GM12878 (cell line): ENCODE results near the gene ACADVL. TPM values are rescaled to one million over a fixed set of nuclear protein-coding genes. Genes with fewer than 3 reads are reported as not detected.

Experiments
- BCL11A ChIP-seq: IDR thresholded peaks from 2 replicates; pipeline ENCODE4 v1.6.1; 2011; ENCODE audit warnings: low read depth, low read length
- BHLHE40 ChIP-seq, 2 experiments: fragments of 450-650 bp in 1 of 2; IDR thresholded peaks; 2 replicates each; pipeline ENCODE4 v1.6.1; 2011 to 2017; ENCODE audit warnings: low read depth in 2 of 2, borderline replicate concordance in 1 of 2, improper control_type of control experiment in 1 of 2, low read length in 1 of 2, mild to moderate bottlenecking in 1 of 2
- BRCA1 ChIP-seq: IDR thresholded peaks from 2 replicates; pipeline ENCODE4 v1.6.1; 2011; ENCODE audit warnings: low read depth, low read length, improper control_type of control experiment
- CHD2 ChIP-seq: IDR thresholded peaks from 2 replicates; pipeline ENCODE4 v1.6.1; 2011; ENCODE audit warnings: low read depth, low read length, improper control_type of control experiment, borderline replicate concordance
- EGR1 ChIP-seq, 2 experiments: IDR thresholded peaks; 1 replicate in 1 of 2; 2 replicates in 1 of 2; pipeline ENCODE4 v1.6.1; 2011 to 2012; ENCODE audit warnings: low read depth in 2 of 2, low read length in 2 of 2, borderline replicate concordance in 1 of 2, mild to moderate bottlenecking in 1 of 2, moderate library complexity in 1 of 2
- EZH2 ChIP-seq: IDR thresholded peaks from 2 replicates; pipeline ENCODE4 v1.6.1; 2012; ENCODE audit warnings: low read depth, mild to moderate bottlenecking, control low read depth, inconsistent platforms, low read length, borderline replicate concordance; ENCODE audit not compliant: control insufficient read depth
- GATAD2B ChIP-seq: fragments of 450-650 bp; conservative IDR thresholded peaks from 2 replicates; pipeline ENCODE4 v1.6.1; 2017; ENCODE audit warnings: low read depth, mild to moderate bottlenecking, moderate library complexity
- MYB ChIP-seq: fragments of 150-350 bp; IDR thresholded peaks from 2 replicates; pipeline ENCODE4 v1.6.1; 2014; ENCODE audit warnings: mild to moderate bottlenecking, low read depth, low read length, borderline replicate concordance
- NR2C1 ChIP-seq: fragments of 450-650 bp; IDR thresholded peaks from 2 replicates; pipeline ENCODE4 v1.6.1; 2017; ENCODE audit warnings: antibody characterized with exemption, mild to moderate bottlenecking, moderate library complexity
- POLR2AphosphoS5 ChIP-seq: IDR thresholded peaks from 2 replicates; pipeline ENCODE4 v1.6.1; 2011; ENCODE audit warnings: mild to moderate bottlenecking, low read length, inconsistent platforms
- SP1 ChIP-seq: IDR thresholded peaks from one replicate; pipeline ENCODE4 v1.6.1; 2011; ENCODE audit warnings: low read depth, low read length
- STAT3 ChIP-seq: IDR thresholded peaks from 2 replicates; pipeline ENCODE4 v1.6.1; 2011; ENCODE audit warnings: low read depth, low read length, improper control_type of control experiment
- TAF1 ChIP-seq: IDR thresholded peaks from 2 replicates; pipeline ENCODE4 v1.6.1; 2011; ENCODE audit warnings: mild to moderate bottlenecking, low read depth, low read length, borderline replicate concordance
- TCF3 ChIP-seq: IDR thresholded peaks from 2 replicates; pipeline ENCODE4 v1.6.1; 2012; ENCODE audit warnings: low read depth, mild to moderate bottlenecking, low read length, borderline replicate concordance; ENCODE audit not compliant: insufficient read depth
- WRNIP1 ChIP-seq: IDR thresholded peaks from 2 replicates; pipeline ENCODE4 v1.6.1; 2011; ENCODE audit warnings: low read depth, low read length, improper control_type of control experiment, borderline replicate concordance
- ZBTB40 ChIP-seq: fragments of 450-650 bp; IDR thresholded peaks from 2 replicates; pipeline ENCODE4 v1.6.1; 2016; ENCODE audit warnings: mild to moderate bottlenecking, moderate library complexity, borderline replicate concordance
- ZNF24 ChIP-seq: fragments of 450-650 bp; IDR thresholded peaks from 2 replicates; pipeline ENCODE4 v1.6.1; 2017; ENCODE audit warnings: antibody characterized with exemption, mild to moderate bottlenecking
- polyA plus RNA-seq, 11 experiments: library from polyadenylated mRNA; depleted of rRNA in 4 of 11; unstranded in 6 of 11; stranded (reverse) in 5 of 11; fragments of >200 nt; fragmentation: Nextera tagmentation in 4 of 11; fragmentation: Illumina TruSeq in 1 of 11; extraction: Ambion mirVana in 4 of 11; extraction: Trizol in 1 of 11; gene quantifications; 1 replicate in 1 of 11; 2 replicates in 10 of 11; pipeline versions ENCODE4 v1.2.1 to v1.2.3, GENCODE V29; 2011 to 2016; ENCODE audit warnings: inconsistent platforms in 2 of 11, missing spikeins in 2 of 11, low read depth in 1 of 11
- total RNA-seq, 4 experiments: library from RNA; depleted of rRNA in 3 of 4; stranded (reverse); fragments of >200 nt in 3 of 4; fragmentation: Illumina TruSeq in 1 of 4; extraction: Trizol in 1 of 4; gene quantifications; 2 replicates each; pipeline versions ENCODE4 v1.2.1 to v1.2.3, GENCODE V29; 2013 to 2021
- TF ChIP-seq, protein P1 (sequence below): fragments of 450-650 bp; IDR thresholded peaks from 2 replicates; pipeline ENCODE4 v1.6.1; 2017; ENCODE audit warnings: mild to moderate bottlenecking, moderate library complexity
- TF ChIP-seq, protein P2 (sequence below): fragments of 450-650 bp; IDR thresholded peaks from 2 replicates; pipeline ENCODE4 v1.6.1; 2016; ENCODE audit warnings: mild to moderate bottlenecking

ACADVL gene
- total and polyA plus RNA-seq, 10 of the 15 experiments (the other 5 are each of a cell fraction or from before 2014, with no cell fraction given), result 25.4 to 232 (median 180) TPM

GRCh38 chr17:7241783-7242716, 22.3 kb downstream of the ACADVL start, which contains the start of gene GABARAP (continued):
- no peak for TF ChIP-seq NR2C1
- TF ChIP-seq ZNF24, result peak; percentile 66
- TF ChIP-seq ZBTB40, result 0 out of 2 replicates have a peak, but pooled peaks have one; percentile 4
- no peak for TF ChIP-seq TCF3
- TF ChIP-seq GATAD2B, result peak; percentile 71; the same call in 1 of the 2 replicates
- TF ChIP-seq STAT3, result no peak
- TF ChIP-seq, protein P1, sequence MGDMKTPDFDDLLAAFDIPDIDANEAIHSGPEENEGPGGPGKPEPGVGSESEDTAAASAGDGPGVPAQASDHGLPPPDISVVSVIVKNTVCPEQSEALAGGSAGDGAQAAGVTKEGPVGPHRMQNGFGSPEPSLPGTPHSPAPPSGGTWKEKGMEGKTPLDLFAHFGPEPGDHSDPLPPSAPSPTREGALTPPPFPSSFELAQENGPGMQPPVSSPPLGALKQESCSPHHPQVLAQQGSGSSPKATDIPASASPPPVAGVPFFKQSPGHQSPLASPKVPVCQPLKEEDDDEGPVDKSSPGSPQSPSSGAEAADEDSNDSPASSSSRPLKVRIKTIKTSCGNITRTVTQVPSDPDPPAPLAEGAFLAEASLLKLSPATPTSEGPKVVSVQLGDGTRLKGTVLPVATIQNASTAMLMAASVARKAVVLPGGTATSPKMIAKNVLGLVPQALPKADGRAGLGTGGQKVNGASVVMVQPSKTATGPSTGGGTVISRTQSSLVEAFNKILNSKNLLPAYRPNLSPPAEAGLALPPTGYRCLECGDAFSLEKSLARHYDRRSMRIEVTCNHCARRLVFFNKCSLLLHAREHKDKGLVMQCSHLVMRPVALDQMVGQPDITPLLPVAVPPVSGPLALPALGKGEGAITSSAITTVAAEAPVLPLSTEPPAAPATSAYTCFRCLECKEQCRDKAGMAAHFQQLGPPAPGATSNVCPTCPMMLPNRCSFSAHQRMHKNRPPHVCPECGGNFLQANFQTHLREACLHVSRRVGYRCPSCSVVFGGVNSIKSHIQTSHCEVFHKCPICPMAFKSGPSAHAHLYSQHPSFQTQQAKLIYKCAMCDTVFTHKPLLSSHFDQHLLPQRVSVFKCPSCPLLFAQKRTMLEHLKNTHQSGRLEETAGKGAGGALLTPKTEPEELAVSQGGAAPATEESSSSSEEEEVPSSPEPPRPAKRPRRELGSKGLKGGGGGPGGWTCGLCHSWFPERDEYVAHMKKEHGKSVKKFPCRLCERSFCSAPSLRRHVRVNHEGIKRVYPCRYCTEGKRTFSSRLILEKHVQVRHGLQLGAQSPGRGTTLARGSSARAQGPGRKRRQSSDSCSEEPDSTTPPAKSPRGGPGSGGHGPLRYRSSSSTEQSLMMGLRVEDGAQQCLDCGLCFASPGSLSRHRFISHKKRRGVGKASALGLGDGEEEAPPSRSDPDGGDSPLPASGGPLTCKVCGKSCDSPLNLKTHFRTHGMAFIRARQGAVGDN, result 0 out of 2 replicates have a peak, but pooled peaks have one; percentile 35
- TF ChIP-seq WRNIP1, result no peak
- peak; percentile 36 for TF ChIP-seq SP1
- TF ChIP-seq BRCA1, result no peak
- TF ChIP-seq, protein P2, sequence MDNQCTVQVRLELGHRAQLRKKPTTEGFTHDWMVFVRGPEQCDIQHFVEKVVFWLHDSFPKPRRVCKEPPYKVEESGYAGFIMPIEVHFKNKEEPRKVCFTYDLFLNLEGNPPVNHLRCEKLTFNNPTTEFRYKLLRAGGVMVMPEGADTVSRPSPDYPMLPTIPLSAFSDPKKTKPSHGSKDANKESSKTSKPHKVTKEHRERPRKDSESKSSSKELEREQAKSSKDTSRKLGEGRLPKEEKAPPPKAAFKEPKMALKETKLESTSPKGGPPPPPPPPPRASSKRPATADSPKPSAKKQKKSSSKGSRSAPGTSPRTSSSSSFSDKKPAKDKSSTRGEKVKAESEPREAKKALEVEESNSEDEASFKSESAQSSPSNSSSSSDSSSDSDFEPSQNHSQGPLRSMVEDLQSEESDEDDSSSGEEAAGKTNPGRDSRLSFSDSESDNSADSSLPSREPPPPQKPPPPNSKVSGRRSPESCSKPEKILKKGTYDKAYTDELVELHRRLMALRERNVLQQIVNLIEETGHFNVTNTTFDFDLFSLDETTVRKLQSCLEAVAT, result no peak
- TF ChIP-seq POLR2AphosphoS5, result no peak; the same call in 1 of the 2 replicates
- TF ChIP-seq EZH2, result no peak
- TF ChIP-seq TAF1, result peak; percentile 41; the same call in 1 of the 2 replicates
- TF ChIP-seq MYB, result no peak
- TF ChIP-seq BCL11A, result no peak
- peak; percentile 85 for TF ChIP-seq CHD2
- TF ChIP-seq EGR1 (IDR thresholded peaks at IDR 0.05; ENCODE audit: borderline replicate concordance in 1 of 2, low read depth in 2 of 2, low read length in 2 of 2), result peak in 1 of 2 experiments; percentile 87; a peak in 2 of 3 replicates
- peak; percentile 53 to 72; a peak in 3 of 4 replicates for TF ChIP-seq BHLHE40 (IDR thresholded peaks at IDR 0.05; ENCODE audit: borderline replicate concordance in 1 of 2, low read depth in 2 of 2, low read length in 1 of 2)
